CD4-positive, alpha-beta T cell treated with Interleukin-4 for 4 hours (primary cell): Measurements from ENCODE around the gene NACA2.
A peak's percentile ranks its signal among the peaks of the same experiment; 100 is the strongest.
"Not testable (repeated sequence)": the region's sequence is repeated elsewhere in the genome, so short reads cannot be mapped to it uniquely, and the experiment has no call there.

Experiments used
- DNase-seq: peaks from one replicate; pipeline ENCODE4 v3.0.0-alpha.2; 2020

The NACA2 gene

DNA sequence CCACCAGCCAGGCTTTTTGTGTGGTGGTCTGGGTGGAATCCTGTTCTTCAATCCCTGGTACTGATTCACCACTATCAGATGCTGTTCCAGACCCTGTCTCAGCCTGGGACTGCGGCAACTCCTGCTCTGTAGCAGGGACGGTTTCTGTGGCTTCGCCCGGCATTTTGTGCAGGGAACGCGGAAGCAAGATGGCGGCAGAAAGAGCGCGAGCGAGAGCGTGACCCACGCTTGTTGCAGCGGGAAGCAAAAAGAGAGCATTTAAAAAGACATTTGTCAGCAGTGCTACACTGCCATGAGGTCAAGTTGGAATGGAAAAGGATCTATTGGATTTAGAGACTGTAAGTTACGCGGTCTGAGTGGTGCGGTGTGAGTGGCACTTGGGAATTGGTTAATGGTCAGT is at the start of gene NACA2:
TSS of gene NACA2 (minus strand) at position 202 of the 400 bp plus-strand sequence. CDS start at position 163, 39 bp downstream.
- DNase-seq: no peak

DNA sequence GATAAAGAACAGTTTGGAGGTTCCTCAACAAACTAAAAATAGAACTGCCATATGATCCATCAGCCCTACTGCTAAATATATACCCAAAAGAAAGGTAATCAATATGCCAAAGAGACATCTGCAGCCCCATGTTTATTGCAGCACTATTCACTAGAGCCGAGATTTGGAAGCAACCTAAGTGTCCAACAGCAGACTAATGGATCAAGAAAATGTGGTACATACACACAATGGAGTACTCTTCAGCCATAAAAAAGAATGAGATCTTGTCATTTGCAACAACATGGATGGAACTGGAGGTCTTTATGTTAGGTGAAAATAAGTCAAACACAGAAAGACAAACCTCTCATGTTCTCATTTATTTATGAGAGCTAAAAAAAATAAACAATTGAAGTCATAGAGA is 48.8 kb upstream of the NACA2 start:
- no peak for DNase-seq

DNA sequence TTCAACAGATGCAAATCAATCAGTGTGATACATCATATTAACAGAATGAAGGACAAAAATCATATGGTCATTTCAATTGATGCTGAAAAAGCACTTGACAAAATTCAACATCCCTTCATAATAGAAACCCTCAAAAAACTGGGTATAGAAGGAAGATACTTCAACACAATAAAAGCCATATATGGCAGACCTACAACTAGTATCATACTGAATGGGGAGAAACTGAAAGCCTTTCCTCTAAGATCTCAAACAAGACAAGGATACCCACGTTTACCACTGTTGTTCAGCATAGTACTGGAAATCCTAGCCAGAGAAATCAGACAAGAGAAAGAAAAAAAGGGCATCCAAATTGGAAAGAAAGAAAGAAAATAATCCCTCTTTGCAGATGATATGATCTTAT is 47.1 kb upstream of the NACA2 start:
- no peak for DNase-seq

DNA sequence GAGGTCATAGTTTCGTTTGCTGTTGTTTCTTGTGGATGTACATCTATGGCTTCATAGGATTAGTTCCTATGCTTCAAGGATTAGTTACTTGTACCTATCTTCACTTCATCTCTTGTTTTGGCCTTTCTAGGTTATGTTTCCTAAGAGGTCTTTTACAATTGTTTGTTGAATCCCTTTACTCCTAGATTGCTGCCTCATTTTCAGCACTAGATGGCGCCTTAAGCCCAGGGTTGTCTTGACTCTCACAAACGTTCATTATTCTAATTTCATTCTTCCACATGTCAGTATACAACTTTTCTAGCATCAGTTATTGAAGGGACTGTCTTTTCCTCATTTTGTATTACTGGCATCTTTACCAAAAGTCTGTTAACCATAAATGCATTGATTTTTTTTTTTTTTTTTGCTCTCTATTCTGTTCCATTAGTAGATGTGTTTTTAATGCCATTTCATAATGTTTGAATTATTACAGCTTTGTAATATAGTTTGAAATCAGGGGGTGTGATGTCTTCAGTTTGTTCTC is 45.0 kb upstream of the NACA2 start:
- DNase-seq: peak; percentile 66

DNA sequence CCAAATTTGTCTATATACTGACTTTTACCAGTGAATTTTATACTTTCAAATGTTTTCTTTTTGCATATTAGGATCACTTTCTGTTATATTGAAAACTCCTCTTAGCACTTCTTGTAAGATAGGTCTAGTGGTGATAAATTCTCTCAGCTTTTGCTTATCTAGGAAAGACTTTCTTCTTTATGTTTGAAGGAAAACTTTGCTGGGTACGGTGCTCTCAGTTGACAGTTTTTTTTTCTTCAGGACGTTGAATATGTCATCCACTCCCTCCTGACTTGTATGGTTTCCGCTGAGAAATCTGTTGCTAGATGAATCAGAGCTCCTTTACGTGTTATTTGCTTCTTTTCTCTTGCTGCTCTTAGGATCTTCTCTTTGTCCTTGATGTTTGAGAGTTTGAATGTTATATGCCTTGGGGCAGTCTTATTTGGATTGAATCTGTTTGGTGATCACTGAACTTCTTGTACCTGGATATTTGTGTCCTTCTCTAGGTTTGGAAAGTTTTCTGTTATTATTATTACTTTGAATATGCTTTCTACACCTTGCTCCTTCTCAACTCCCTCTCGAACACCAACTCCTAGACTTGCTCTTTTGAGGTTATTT is 44.0 kb upstream of the NACA2 start:
- DNase-seq: no peak

DNA sequence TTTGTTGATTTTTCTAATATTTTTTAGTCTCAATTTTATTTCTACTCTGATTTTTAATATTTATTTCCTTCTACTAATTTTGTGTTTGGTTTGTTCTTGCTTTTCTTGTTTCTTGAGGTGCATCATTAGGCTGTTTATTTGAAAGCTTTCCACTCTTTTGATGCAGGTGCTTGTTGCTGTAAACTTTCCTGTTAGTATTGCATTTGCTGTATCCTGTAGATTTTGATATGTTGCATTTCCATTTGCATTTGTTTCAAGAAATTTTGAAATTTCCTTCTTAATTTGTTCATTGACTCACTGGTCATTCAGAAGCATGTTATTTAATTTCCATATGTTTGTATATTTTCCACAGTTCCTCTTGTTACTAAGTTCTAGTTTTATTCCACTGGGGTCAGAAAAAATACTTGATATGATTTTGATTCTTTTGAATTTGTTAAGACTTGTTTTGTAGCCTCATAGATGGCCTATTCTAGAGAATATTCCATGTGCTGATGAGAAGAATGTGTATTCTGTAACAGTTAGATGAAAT is 43.1 kb upstream of the NACA2 start:
- DNase-seq: no peak

DNA sequence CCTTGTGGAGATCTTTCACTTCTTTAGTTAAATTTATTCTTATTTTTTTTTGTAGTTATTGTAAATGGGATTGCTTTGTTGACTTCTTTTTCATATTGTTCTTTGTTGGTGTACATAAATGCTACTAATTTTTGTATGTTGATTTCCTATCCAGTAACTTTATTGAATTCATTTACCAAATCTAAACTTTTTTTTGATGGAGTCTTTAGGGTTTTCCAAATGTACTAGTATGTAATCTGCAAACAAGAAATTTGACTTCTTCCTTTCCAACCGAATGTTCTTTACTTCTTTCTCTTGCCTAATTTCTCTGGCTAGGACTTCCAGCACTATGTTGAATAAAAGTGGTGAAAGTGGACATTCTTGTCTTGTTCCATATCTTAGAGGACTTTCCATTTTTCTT is 41.8 kb upstream of the NACA2 start:
- no peak for DNase-seq

DNA sequence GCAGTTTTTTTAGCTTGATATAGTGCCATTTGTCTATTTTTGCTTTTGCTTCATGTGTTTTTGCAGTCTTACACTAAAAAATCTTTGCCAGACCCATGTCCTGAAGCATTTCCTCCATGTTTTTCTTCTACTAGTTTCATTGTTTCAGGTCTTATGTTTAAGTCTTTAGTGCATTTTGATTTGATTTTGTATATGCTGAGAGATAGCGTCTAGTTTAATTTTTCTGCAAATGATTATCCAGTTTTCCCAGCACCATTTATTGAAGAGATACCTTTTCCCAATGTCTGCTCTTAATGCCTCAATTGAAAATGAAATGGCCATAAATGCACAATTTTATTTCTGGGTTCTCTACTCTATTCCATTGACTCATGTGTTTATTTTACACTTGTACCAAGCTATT is 40.8 kb upstream of the NACA2 start:
- no peak for DNase-seq

DNA sequence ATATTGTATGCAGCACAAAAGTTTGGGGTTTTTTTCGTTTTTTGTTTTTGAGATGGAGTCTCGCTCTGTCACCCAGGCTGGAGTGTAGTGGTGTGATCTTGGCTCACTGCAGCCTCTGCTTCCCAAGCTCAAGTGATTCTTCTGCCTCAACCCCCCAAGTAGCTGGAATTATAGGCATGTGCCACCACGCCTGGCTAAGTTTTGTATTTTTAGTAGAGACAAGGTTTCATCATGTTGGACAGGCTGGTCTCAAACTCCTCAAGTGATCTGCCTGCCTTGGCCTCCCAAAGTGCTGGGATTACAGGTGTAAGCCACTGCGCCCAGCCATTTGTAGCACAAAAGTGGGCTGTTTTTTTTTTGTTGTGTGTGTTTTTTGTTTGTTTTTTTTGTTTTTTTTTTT is 37.1 kb upstream of the NACA2 start:
- not testable (repeated sequence) for DNase-seq

DNA sequence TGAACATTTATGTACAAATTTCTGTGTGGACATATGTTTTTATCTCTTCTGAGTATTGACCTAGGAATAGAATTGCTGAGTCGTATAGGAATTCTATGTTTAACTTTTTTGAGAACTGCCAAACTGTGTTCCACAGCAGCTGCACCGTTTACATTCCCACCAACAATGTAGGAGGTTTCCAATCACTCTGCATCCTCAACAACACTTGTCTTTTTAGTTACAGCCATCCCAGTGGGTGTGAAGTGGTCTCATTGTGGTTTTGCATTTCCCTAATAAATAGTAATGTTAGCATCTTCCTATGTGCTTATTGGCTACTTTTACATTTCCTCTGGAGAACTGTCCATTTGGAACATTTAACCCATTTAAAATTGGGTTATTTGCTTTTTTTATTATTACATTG is 36.6 kb upstream of the NACA2 start:
- no peak for DNase-seq

DNA sequence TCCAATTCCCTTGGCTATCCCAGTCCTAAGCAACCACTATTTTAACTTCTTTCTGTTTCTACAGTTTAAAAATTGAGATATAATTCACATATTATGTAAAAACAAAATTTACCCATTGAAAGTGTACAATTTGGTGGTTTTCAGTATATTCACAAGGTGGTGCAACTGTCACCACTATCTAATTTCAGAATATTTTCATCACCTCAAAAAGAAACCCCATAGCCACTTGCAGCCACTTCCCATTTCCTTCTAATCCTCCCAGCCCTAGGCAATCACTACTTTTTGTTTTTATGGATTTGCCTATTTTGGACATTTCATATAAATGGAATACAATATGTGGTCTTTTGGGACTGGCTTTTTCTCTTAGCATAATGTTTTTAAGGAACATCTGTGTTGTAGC is 36.1 kb upstream of the NACA2 start:
- DNase-seq: no peak

DNA sequence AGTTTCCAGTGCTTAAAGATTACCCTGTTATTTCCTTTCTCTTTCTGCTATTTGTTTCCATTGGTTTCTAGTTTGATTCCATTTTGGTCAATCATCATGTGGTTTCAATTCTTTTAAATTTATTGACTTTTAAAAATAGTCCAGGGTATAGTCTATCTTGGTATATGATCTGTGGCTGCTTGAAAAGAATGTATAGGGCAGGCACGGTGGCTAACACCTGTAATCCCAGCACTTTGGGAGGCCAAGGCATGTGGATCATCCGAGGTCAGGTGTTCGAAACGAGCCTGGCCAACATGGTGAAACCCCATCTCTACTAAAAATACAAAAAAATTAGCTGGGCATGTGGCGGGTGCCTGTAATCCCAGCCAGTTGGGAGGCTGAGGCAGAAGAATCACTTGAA is 34.5 kb upstream of the NACA2 start:
- DNase-seq: no peak

DNA sequence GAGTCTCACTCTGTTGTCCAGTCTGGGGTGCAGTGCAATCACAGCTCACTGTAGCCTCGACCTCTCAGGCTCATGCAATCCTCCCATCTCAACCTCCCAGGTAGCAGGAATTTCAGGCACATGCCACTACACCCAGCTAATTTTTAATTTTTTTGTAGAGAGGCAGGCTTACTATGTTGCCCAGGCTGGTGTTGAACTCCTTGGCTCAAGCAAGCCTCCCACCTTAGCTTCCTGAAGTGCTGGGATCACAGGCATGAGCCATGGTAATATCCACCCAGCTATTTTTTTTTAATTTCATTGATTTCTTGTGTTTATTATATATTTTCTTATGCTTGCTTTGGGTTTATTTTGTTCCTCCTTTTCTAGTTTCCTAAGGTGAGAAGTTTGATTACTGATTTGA is 33.9 kb upstream of the NACA2 start:
- no peak for DNase-seq

DNA sequence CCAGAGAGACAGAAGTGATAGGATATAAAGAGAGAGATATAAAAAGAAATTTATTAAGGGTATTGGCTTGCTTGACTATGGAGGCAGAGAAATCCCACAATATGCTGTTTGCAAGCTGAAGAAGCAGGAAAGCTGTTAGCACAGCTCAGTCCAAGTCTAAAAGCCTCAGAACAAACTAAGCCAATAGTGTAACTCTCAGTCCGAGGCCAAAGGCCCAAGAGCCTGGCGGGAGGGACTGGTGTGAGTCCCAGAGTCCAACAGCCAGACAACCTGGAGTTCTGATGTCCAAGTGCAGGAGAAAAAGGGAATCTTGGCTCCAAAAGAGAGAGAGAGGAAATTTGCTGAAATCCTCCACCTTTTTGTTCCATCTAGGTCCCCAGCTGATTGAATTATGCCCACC is 30.3 kb upstream of the NACA2 start:
- no peak for DNase-seq

DNA sequence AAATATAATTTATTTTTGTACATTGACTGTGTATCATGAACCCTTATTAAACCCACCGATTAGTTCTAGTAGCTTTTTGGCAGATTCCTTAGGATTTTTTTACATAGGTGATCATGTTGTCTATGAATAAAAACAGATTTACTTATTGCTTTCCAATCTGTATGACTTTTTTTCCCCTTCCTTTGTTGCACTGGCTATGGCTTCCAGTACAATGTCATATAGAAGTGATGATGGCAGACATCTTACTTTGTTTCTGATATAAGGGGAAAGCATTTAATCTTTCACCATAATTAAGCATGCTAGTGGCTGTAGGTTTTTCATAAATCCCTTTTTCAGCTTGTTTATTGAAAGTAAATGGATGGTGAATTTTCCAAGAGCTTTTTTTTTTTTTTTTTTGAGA is 28.9 kb upstream of the NACA2 start:
- DNase-seq: no peak

DNA sequence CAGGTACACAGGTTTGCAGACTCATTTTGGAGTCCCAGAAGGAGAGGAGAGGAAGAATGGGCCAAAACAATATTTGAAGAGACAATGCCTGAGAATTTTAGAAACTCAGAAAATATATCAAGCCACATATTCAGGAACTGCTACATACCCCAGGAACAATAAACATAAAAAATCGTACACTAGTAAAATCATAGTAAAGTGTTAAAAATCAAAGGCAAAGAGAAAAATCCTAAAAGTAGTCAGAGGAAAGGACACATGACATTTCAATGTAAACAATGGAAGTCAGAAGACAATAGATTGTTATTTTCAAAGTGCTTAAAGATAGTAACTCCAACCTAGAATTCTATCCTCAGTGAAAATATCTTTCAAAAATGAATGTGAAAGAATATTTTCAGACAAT is 28.5 kb upstream of the NACA2 start:
- DNase-seq: no peak

DNA sequence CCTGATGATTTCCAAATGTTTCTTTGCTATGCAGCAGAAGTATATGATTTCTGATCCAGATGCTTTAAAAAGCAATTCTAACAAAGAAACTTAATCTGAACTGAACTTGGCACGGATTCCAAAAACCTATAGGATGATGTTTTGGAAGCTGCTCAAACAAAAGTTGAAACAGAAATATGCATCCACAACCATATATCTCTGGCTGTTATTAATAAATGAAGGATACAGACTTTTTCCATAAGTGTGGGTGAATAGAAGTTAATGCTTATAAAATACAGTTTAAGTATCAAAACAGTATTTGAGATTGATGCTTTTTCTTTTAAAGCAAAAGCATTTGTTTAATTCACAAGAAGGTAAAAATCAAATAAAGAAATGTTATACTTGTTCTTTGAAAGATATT is 27.9 kb upstream of the NACA2 start:
- DNase-seq: no peak

DNA sequence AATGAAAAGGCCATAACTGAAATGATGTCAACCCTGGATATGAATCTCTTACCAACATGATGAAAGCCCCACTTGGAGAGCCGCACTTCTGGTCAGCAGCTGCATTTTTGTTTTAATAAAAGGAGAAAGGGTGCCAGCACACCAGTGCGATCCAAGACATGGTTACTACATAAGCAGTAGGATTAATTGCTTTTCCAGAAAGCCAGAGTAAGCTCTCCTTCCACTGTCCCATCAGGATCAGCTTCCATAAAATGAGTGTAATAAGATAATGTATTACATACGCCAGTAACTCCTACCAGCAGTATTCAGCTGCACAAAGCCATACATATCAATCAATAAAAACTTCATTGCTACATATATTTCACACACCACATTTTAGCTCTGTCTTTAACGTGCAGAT is 26.3 kb upstream of the NACA2 start:
- DNase-seq: no peak

DNA sequence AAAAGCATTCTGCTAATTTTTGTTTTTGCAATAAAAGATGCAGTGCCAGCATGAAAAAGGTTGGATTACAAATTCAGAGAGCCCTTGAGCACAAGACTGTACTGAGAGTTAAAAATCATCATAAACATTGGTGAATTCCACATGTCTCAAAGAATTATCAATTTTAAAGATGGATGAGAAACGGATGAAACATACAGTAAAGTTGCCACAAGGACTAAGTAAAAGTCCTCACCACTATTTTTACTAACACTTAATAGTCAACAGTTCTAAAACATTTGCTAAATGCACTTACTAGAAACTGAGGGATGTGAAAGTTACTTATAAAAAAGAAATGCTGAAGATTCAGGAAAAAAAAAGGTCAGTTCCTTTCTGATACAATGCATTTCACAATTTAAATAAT is 25.8 kb upstream of the NACA2 start:
- no peak for DNase-seq

DNA sequence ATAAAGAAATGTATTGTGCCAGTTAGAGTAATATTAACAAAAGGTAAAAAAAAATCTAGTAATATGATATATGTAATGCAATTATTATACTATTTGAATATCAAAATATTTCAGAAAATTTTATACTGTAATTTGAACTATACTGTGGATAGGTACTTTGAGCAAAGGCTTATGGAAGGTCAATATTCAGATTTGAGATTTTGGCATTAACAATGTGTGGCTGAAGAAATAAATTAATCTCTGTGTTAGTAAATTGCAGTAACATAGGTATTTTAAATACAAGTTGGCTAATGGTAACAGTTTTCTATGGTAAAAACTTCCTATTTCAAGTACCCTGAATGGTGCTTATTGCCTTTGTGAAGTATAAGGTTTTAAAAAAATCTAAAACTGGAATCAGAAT is 23.2 kb upstream of the NACA2 start:
- DNase-seq: no peak

DNA sequence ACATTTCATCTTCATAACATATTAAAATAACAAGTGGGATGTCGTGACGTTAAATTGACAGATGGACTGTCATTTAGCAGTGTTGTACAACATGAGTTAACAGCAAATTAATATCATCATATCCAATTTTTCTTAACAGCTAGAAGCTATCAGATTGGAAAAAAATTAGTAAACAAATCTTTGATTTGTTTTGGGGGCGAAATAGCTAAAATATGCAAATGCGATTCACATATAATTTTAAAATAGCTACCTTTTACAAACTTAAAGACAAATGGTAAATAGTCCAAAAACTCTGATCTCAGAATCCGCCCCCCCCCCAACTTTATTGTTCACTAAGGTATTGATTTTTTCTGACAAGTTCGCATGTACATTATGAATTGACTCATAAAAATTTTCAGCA is 20.3 kb upstream of the NACA2 start:
- DNase-seq: no peak

DNA sequence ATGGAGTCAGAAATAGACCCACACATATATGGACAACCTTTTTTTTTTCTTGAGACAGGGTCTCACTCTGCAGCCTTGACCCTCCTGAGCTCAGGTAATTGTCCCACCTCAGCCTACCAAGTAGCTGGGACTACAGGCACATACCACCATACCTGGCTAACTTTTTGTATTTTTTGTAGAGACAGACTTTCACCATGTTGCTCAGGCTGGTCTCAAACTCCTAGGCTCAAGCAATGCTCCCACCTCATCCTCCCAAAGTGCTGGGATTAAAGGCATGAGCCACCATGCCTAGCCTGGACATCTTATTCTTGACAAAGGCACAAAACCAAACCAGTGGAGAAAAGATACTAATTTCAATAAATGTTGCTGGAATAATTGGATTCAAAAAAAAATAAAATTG is 14.7 kb upstream of the NACA2 start:
- DNase-seq: no peak

DNA sequence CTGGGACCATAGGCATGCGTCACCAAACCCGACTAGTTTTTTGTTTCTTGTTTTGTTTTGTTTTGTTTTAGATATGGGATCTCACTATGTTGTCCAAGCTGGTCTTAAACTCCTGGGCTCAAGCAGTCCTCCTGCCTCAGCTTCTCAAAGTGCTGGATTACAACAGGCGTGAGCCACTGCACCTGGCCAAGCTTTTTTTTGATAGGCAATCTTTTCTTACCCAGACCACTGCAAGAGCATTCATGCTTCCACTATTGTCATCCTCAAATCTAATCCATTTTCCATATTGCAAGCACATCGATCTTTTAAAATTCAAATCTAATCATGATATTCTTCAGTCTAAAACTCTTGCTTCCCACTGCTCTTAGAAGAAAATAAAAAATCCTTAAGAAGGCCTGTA is 10.3 kb upstream of the NACA2 start:
- DNase-seq: no peak

DNA sequence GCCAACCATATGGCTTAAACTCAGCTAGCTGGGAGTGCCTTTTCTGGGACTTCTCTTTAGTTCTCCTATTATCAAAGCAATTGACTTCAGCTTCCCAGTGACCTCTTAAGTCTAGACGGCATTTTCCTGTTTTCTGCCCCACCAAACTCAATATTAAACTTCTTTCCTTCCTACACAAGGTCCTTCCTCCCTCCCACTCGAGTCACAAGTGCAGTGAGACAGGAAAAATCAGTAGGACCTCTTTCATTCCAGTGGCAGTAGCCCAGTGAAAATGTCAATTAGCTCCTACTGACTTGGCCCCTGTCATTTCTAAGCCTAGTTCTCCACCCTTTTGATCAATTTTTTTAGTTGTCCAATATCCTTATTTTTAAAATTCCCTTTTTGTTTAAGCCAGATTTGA is 9.6 kb upstream of the NACA2 start:
- no peak for DNase-seq

DNA sequence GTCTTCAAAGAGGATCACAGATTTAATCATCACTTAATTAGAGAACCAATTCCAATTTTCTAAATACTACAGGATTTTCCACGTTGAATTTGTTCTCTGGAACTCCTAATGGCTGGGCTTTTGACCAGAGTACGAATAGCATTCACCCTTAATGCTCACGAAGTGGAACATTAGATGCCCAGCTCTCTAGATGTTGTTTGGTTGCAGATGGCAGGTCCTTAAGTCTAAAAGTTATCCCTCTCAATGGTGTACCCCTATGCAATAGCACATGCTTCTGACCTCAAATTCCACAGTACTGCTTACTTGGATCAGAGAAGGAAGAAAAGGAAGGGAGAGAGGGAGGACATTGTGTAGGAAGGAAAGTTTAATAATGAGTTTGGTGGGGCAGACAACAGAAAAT is 8.6 kb upstream of the NACA2 start:
- DNase-seq: no peak
